Central memory CD8-positive, alpha-beta T cell (primary cell): ENCODE results near the gene GFOD1.

Experiments used
- ATAC-seq: fragments of 150-1000 bp; cut with Tn5 transposase; replicated peaks from 2 replicates; pipeline ENCODE4 v1.10.0; 2022; ENCODE audit warnings: mild to moderate bottlenecking, moderate FRiP score, moderate number of reproducible peaks; ENCODE audit not compliant: poor library complexity, severe bottlenecking; ENCODE audit errors: extremely low read depth
- DNase-seq, 2 donors: peaks; one replicate each; pipeline ENCODE4 v3.0.0; 2021; ENCODE audit warnings: low spot score in 2 of 2
- H3K27ac Mint-ChIP-seq: one replicate; pipeline ENCODE4 v1.8.0; 2022; ENCODE audit warnings: low read depth, mild to moderate bottlenecking, moderate library complexity, mixed read lengths
- H3K27me3 Mint-ChIP-seq: one replicate; pipeline ENCODE4 v1.8.0; 2022; ENCODE audit warnings: mixed read lengths
- H3K36me3 Mint-ChIP-seq: one replicate; pipeline ENCODE4 v1.8.0; 2022; ENCODE audit warnings: mild to moderate bottlenecking, moderate library complexity, mixed read lengths; ENCODE audit not compliant: insufficient read depth
- H3K4me1 Mint-ChIP-seq: one replicate; pipeline ENCODE4 v1.8.0; 2022; ENCODE audit warnings: mixed read lengths
- H3K4me3 Mint-ChIP-seq: one replicate; pipeline ENCODE4 v1.8.0; 2022; ENCODE audit warnings: mild to moderate bottlenecking, moderate library complexity, mixed read lengths
- H3K9me3 Mint-ChIP-seq: one replicate; pipeline ENCODE4 v1.8.0; 2022; ENCODE audit warnings: mixed read lengths

GFOD1 gene

GRCh38 chr6:13474360-13474759 lies 13.0 kb downstream of the GFOD1 start:
- H3K4me1 Mint-ChIP-seq = peaks cover 31% of the 10 kb centered on the region
- no peak for DNase-seq
- no peaks in the 10 kb centered on the region for H3K9me3 Mint-ChIP-seq
- H3K4me3 Mint-ChIP-seq = no peak overlapping the region
- no peak for ATAC-seq
- peaks cover 4% of the 10 kb centered on the region for H3K36me3 Mint-ChIP-seq
- no peak overlapping the region for H3K27ac Mint-ChIP-seq
- no peaks in the 10 kb centered on the region for H3K27me3 Mint-ChIP-seq

- ATAC-seq = no peak
- Mint-ChIP-seq H3K27me3 (no peaks in the 10 kb centered on the region), H3K36me3 (peaks cover 4% of the 10 kb centered on the region), H3K9me3 (no peaks in the 10 kb centered on the region), H3K27ac (no peak overlapping the region), H3K4me3 (no peak overlapping the region), H3K4me1 (peaks cover 37% of the 10 kb centered on the region)
- no peak for DNase-seq
These were observed 13.6 kb downstream of the GFOD1 start for GRCh38 chr6:13473768-13474165.

- Mint-ChIP-seq H3K4me1 (peaks cover 32% of the 10 kb centered on the region), H3K27ac (no peak overlapping the region), H3K4me3 (no peak overlapping the region), H3K27me3 (no peaks in the 10 kb centered on the region), H3K9me3 (no peaks in the 10 kb centered on the region), H3K36me3 (peaks cover 4% of the 10 kb centered on the region)
- ATAC-seq (no peak), DNase-seq (no peak)
These were observed 14.2 kb downstream of the GFOD1 start for GRCh38 chr6:13472976-13473767.

GRCh38 chr6:13472099-13472498 lies 15.3 kb downstream of the GFOD1 start:
- Mint-ChIP-seq H3K36me3 (peaks cover 1% of the 10 kb centered on the region), H3K27me3 (no peaks in the 10 kb centered on the region), H3K9me3 (no peaks in the 10 kb centered on the region), H3K27ac (no peak overlapping the region), H3K4me1 (peaks cover 27% of the 10 kb centered on the region), H3K4me3 (no peak overlapping the region)
- ATAC-seq (no peak), DNase-seq (no peak)

GRCh38 chr6:13471184-13471583 lies 16.2 kb downstream of the GFOD1 start:
- peaks cover 34% of the 10 kb centered on the region for H3K4me1 Mint-ChIP-seq
- H3K36me3 Mint-ChIP-seq = peaks cover 3% of the 10 kb centered on the region
- no peak overlapping the region for H3K4me3 Mint-ChIP-seq
- no peaks in the 10 kb centered on the region for H3K27me3 Mint-ChIP-seq
- DNase-seq (no peak), ATAC-seq (no peak)
- H3K9me3 Mint-ChIP-seq = no peaks in the 10 kb centered on the region
- H3K27ac Mint-ChIP-seq = no peak overlapping the region

GRCh38 chr6:13470238-13471140 lies 16.9 kb downstream of the GFOD1 start:
- Mint-ChIP-seq H3K4me1 (peaks cover 39% of the 10 kb centered on the region), H3K36me3 (peaks cover 3% of the 10 kb centered on the region), H3K4me3 (no peak overlapping the region), H3K27me3 (no peaks in the 10 kb centered on the region), H3K9me3 (no peaks in the 10 kb centered on the region), H3K27ac (no peak overlapping the region)
- DNase-seq (no peak), ATAC-seq (no peak)

- ATAC-seq = no peak
These were observed 17.7 kb downstream of the GFOD1 start for GRCh38 chr6:13469693-13470092.

GRCh38 chr6:13468839-13469238 lies 18.6 kb downstream of the GFOD1 start:
- Mint-ChIP-seq H3K4me3 (no peak overlapping the region), H3K27me3 (no peaks in the 10 kb centered on the region), H3K36me3 (peaks cover 3% of the 10 kb centered on the region), H3K27ac (no peak overlapping the region), H3K9me3 (no peaks in the 10 kb centered on the region), H3K4me1 (peaks cover 38% of the 10 kb centered on the region)
- DNase-seq (no peak), ATAC-seq (no peak)

More at GRCh38 chr6:13469693-13470092, 17.7 kb downstream of the GFOD1 start:
- H3K9me3 Mint-ChIP-seq = no peaks in the 10 kb centered on the region
- H3K27ac Mint-ChIP-seq = no peak overlapping the region
- DNase-seq = no peak
- H3K4me3 Mint-ChIP-seq = no peak overlapping the region
- H3K4me1 Mint-ChIP-seq = peaks cover 38% of the 10 kb centered on the region
- peaks cover 3% of the 10 kb centered on the region for H3K36me3 Mint-ChIP-seq
- H3K27me3 Mint-ChIP-seq = no peaks in the 10 kb centered on the region

GRCh38 chr6:13467216-13467600 lies 20.2 kb downstream of the GFOD1 start:
- DNase-seq (no peak), ATAC-seq (no peak)
- Mint-ChIP-seq H3K4me3 (no peak overlapping the region), H3K27ac (no peak overlapping the region), H3K9me3 (no peaks in the 10 kb centered on the region), H3K4me1 (peaks cover 40% of the 10 kb centered on the region), H3K27me3 (no peaks in the 10 kb centered on the region), H3K36me3 (peaks cover 3% of the 10 kb centered on the region)

- H3K36me3 Mint-ChIP-seq = peaks cover 3% of the 10 kb centered on the region
- H3K27ac Mint-ChIP-seq = peak overlapping the region; percentile 29
- no peaks in the 10 kb centered on the region for H3K27me3 Mint-ChIP-seq
- H3K4me1 Mint-ChIP-seq = peaks cover 40% of the 10 kb centered on the region
- DNase-seq (no peak), ATAC-seq (peak; percentile 43)
- H3K4me3 Mint-ChIP-seq = no peak overlapping the region
- no peaks in the 10 kb centered on the region for H3K9me3 Mint-ChIP-seq
These were observed 20.8 kb downstream of the GFOD1 start for GRCh38 chr6:13466304-13467215.

GRCh38 chr6:13465734-13466133 lies 21.7 kb downstream of the GFOD1 start:
- Mint-ChIP-seq H3K4me1 (peaks cover 35% of the 10 kb centered on the region), H3K27me3 (no peaks in the 10 kb centered on the region), H3K4me3 (no peak overlapping the region), H3K9me3 (no peaks in the 10 kb centered on the region), H3K36me3 (peaks cover 3% of the 10 kb centered on the region), H3K27ac (peak overlapping the region; percentile 29)
- DNase-seq (no peak), ATAC-seq (peak; percentile 24)

GRCh38 chr6:13463941-13464340 lies 23.5 kb downstream of the GFOD1 start:
- Mint-ChIP-seq H3K4me3 (no peak overlapping the region), H3K27ac (no peak overlapping the region), H3K4me1 (peaks cover 36% of the 10 kb centered on the region), H3K9me3 (no peaks in the 10 kb centered on the region), H3K27me3 (no peaks in the 10 kb centered on the region), H3K36me3 (peaks cover 3% of the 10 kb centered on the region)
- ATAC-seq (no peak), DNase-seq (no peak)
